GM18526 (cell line): ENCODE measurements around the gene COPS6.

Experiments used
- POLR2A ChIP-seq: IDR thresholded peaks from 3 replicates; pipeline ENCODE4 v1.6.1; 2011; ENCODE audit not compliant: insufficient read length; ENCODE audit errors: extremely low read depth

The COPS6 gene

DNA sequence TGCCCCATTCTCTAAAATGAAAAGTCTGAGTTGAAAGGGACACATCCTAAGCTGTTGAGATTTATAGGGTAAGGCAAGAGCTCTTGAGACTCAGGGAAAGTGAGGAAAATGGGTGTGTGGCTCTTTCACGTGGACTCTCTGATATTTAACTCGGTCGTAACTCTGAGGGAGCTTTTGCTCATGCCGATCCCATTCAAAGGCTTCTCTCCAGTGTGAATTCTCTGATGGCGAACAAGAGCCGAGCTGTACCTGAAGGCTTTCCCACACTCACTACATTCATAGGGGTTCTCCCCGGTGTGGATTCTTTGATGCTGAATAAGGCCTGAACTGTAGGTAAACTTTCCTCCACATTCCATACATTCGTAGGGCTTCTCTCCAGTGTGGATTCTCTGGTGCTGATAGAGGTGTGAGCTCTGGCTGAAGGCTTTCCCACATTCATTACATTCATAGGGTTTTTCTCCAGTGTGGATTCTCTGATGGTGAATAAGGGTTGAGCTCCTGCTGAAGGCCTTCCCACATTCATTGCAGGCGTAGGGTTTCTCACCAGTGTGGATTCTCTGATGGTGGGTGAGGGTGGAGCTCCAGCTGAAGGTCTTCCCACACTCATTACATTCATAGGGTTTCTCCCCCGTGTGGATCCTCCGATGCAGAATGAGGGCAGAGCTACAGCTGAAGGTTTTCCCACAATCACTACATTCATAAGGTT is 17.6 kb upstream of the COPS6 start:
- TF ChIP-seq POLR2A = no peak

- TF ChIP-seq POLR2A = no peak
These were observed 16.3 kb upstream of the COPS6 start for GRCh38 chr7:100072462-100072861.

DNA sequence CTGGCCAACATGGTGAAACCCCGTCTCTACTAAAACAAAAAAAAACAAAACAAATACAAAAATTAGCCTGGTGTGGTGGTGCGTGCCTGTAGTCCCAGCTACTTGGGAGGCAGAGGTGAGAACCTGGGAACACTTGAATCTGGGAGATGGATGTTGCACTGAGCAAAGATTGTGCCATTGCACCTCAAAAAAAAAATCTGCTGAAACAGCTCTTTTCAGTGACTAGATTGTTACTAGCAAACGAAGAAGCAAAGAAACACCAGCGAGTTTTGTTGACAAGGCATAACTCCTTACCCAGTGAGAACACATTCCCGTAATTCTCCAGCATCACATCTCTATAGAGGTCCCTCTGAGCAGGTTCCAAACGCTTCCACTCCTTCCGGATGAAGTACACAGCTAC is 13.9 kb upstream of the COPS6 start:
- no peak for TF ChIP-seq POLR2A

GRCh38 chr7:100075418-100075817 is 13.4 kb upstream of the COPS6 start:
- TF ChIP-seq POLR2A = no peak

GRCh38 chr7:100077205-100077604 is 11.6 kb upstream of the COPS6 start:
- no peak for TF ChIP-seq POLR2A

GRCh38 chr7:100079024-100079560 is 9.7 kb upstream of the COPS6 start:
- TF ChIP-seq POLR2A = no peak

DNA sequence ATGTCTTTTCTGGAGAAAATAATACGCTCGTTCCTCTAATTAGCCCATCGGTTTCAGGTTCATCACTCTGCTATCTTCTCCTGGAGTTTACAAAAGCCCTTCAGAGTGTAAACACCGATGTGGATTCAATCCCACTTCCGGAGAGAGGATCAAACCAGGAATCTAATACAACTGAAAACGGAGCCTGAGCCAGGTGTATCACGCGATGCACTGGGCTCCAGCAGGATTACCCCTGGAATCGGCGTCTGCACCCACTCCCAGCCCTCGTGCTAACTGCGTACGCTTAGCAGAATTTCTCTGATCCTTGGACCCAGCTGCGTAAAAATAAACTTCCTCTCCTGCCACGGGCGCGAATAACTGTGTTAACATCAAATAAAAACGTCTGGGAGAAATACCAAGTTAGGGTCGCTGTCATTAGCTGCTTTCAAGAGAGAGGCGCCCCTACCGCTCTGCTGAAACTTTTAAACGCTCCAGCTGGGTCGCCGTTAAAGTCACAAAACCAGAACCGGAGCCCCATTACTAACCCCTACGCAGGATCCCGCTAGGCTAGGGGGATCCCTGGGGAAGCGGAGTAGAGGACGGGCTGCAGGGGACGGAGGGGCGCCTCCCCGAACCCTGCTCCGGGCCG is 7.7 kb upstream of the COPS6 start:
- TF ChIP-seq POLR2A = no peak

- peak; percentile 86 for TF ChIP-seq POLR2A
These were observed 7.2 kb upstream of the COPS6 start, which contains the start of gene ZNF3 for GRCh38 chr7:100081535-100082102. Gene ZNF3, minus strand, starts transcription at chr7:100081723. Its CDS starts 4,366 bp downstream, at chr7:100077357.

- TF ChIP-seq POLR2A = no peak
These were observed 5.8 kb upstream of the COPS6 start for GRCh38 chr7:100082978-100083377.

DNA sequence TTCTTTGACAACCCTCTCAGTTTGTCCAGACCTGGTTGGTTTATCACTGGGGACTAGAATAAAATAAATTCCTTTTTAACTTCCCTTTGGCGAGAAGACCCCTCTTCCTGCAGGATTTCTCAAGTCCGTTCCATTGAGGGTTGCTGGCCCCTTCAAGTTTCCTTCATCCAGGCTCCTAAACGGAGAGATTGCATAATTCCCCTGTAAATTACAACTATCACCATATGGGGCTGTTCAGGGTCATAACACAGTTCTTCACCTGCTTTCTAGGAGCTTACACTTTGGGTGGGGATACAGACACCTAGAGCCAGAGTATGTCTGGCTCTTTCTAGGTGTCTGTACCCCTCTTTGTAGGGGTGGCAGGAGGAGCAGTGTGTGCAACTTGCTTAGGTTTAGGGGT is 3.3 kb upstream of the COPS6 start:
- no peak for TF ChIP-seq POLR2A

DNA sequence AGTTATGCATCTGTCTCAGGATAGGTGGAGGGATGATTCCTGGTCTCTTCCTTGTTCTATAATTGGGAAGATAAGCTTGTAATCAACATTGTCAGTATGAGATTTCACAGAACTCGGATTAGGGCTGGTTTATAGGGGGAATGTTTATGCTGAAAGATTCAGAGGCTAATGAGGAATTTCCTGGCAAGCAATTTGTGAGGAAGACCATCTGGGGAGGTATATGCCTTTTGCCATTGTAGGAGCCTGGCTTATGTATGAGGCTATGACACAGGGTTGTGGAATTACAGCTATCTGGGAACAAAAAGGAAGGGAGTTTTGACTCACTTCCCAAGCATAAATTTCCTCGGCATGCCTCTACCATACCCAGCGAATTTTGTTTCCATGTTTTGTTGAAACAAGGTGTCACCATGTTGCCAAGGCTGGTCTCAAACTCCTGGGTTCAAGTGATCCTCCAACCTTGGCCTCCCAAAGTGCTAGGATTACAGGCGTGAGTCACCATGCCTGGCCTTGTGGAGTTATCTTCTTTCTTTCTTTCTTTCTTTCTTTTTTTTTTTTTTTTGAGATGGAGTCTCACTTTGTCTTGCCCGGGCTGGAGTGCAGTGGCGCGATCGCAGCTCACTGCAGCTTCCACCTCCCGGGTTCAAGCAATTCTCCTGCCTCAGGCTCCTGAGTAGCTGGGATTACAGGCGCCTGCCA is 1.6 kb upstream of the COPS6 start:
- no peak for TF ChIP-seq POLR2A

- no peak for TF ChIP-seq POLR2A
These were observed 611 bp upstream of the COPS6 start for GRCh38 chr7:100088095-100088620.

GRCh38 chr7:100089458-100090196 is 858 bp downstream of the COPS6 start:
- no peak for TF ChIP-seq POLR2A

DNA sequence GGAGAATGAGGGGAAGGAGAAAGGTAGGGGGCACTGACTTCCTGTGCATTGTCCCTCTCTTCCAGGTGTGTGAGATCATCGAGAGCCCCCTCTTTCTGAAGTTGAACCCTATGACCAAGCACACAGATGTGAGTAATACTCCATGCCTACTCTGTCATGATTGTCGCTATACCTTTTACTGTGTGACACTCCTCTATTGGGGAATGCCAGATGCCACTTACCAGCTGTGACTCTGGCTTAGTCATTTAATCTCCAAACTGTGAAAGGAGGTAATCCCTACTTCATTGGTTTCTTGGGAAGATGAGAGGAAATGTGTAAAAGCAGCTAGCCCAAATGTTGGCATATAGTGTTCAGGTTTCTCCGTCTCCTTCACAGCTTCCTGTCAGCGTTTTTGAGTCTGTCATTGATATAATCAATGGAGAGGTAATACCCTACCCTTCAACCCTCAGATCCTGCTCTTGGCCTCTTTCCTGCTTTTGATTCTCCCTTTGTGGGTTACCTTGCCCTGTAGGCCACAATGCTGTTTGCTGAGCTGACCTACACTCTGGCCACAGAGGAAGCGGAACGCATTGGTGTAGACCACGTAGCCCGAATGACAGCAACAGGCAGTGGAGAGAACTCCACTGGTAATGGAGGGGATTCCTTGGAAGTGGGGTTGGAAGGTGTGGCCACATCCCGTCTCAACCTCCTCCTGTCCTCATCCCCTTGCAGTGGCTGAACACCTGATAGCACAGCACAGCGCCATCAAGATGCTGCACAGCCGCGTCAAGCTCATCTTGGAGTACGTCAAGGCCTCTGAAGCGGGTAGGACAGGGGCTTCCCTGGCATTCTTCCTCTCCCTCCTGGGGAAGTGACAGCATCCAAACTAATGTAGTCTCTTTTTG is 2.0 kb downstream of the COPS6 start:
- TF ChIP-seq POLR2A = no peak
